LNCAP (cell line): ENCODE results near the gene EVI5L.

Source experiments
- TF ChIP-seq, protein P1 (sequence below): fragments of 450-650 bp; IDR thresholded peaks from 2 replicates; pipeline ENCODE4 v1.5.1; 2017; ENCODE audit warnings: mild to moderate bottlenecking

Gene EVI5L

GRCh38 chr19:7853770-7854128 is 23.7 kb downstream of the EVI5L start:
- TF ChIP-seq, protein P1, sequence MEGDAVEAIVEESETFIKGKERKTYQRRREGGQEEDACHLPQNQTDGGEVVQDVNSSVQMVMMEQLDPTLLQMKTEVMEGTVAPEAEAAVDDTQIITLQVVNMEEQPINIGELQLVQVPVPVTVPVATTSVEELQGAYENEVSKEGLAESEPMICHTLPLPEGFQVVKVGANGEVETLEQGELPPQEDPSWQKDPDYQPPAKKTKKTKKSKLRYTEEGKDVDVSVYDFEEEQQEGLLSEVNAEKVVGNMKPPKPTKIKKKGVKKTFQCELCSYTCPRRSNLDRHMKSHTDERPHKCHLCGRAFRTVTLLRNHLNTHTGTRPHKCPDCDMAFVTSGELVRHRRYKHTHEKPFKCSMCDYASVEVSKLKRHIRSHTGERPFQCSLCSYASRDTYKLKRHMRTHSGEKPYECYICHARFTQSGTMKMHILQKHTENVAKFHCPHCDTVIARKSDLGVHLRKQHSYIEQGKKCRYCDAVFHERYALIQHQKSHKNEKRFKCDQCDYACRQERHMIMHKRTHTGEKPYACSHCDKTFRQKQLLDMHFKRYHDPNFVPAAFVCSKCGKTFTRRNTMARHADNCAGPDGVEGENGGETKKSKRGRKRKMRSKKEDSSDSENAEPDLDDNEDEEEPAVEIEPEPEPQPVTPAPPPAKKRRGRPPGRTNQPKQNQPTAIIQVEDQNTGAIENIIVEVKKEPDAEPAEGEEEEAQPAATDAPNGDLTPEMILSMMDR = no peak

DNA sequence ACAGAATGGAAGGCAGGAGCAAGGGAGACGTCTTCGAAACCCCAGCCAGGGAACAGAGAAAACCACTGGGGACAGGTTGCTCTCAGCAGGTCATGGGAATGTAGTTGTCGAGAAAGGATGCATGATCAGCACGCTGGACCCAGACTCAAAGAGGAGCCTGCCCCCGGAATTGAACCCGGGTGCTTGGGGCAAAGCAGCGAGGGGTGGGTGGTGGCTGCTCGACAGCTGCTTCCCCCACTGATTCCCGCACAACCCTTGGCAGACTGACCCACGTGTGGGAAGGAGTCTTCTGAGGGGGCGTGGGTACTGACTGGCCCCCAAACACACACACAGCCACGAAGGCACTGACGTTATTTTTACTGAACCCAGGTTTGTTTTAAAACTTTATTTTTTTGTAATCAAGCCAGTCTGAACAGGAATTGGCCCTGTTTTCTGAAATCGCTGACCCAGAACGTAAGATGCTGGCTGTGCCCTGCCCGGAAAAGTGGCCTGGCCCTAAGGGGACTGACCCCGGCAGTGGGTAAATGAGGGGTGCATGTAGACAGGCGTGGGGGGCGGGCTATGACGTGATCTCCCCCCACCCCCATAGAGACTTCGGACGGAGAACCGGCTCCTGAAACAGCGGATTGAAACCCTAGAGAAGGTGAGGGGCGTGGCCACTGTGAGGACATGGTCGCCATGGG is 25.5 kb downstream of the EVI5L start:
- TF ChIP-seq, protein P1 = no peak

GRCh38 chr19:7856109-7856591 is 26.1 kb downstream of the EVI5L start:
- TF ChIP-seq, protein P1 = no peak

- TF ChIP-seq, protein P1 = no peak
These were observed 27.0 kb downstream of the EVI5L start for GRCh38 chr19:7856679-7857663.

GRCh38 chr19:7857727-7858108 is 27.7 kb downstream of the EVI5L start:
- TF ChIP-seq, protein P1 = no peak

- TF ChIP-seq, protein P1 = no peak
These were observed 28.2 kb downstream of the EVI5L start for GRCh38 chr19:7858109-7858770.
